Bronchial epithelial cell (primary cell): Measurements from ENCODE around the gene AUP1. TPM values are rescaled to one million over a fixed set of nuclear protein-coding genes. Genes with fewer than 3 reads are reported as not detected.

Experiments
- DNase-seq: peaks from one replicate; pipeline ENCODE4 v3.0.0-alpha.2; 2010; ENCODE audit warnings: low read depth
- FAIRE-seq: peaks from 2 replicates; lab custom pipeline; 2011; peaks lifted over from hg19 to GRCh38; lab: Jason Lieb, UNC
- H3K27me3 ChIP-seq: 2 replicates; pipeline ENCODE4 v1.5.1; 2011; ENCODE audit warnings: low read length; ENCODE audit not compliant: control insufficient read depth, insufficient read depth
- H3K36me3 ChIP-seq: 2 replicates; pipeline ENCODE4 v1.5.1; 2011; ENCODE audit warnings: low read length; ENCODE audit not compliant: control insufficient read depth, insufficient read depth
- H3K4me3 ChIP-seq: 2 replicates; pipeline ENCODE4 v1.5.1; 2011; ENCODE audit warnings: mild to moderate bottlenecking, low read depth, low read length, control low read depth
- total RNA-seq: library from RNA; depleted of rRNA; stranded (reverse); fragments of >200 nt; gene quantifications from 2 replicates; pipeline ENCODE4 v1.2.1, GENCODE V29; 2014
- TF ChIP-seq, protein P1 (sequence below): IDR thresholded peaks from 2 replicates; pipeline ENCODE4 v1.5.1; 2011; ENCODE audit warnings: mild to moderate bottlenecking, moderate library complexity, low read length, control low read depth, inconsistent platforms; ENCODE audit not compliant: insufficient read depth, severe bottlenecking

Gene AUP1
- total RNA-seq, 1 donor from 2014 or later, result 198 TPM

- Histone ChIP-seq H3K4me3 (no peak overlapping the region), H3K27me3 (no peaks in the 10 kb centered on the region), H3K36me3 (peaks cover 14% of the 10 kb centered on the region)
- DNase-seq (no peak), FAIRE-seq (no peak)
- TF ChIP-seq, protein P1, sequence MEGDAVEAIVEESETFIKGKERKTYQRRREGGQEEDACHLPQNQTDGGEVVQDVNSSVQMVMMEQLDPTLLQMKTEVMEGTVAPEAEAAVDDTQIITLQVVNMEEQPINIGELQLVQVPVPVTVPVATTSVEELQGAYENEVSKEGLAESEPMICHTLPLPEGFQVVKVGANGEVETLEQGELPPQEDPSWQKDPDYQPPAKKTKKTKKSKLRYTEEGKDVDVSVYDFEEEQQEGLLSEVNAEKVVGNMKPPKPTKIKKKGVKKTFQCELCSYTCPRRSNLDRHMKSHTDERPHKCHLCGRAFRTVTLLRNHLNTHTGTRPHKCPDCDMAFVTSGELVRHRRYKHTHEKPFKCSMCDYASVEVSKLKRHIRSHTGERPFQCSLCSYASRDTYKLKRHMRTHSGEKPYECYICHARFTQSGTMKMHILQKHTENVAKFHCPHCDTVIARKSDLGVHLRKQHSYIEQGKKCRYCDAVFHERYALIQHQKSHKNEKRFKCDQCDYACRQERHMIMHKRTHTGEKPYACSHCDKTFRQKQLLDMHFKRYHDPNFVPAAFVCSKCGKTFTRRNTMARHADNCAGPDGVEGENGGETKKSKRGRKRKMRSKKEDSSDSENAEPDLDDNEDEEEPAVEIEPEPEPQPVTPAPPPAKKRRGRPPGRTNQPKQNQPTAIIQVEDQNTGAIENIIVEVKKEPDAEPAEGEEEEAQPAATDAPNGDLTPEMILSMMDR, result no peak
Observed at GRCh38 chr2:74531666-74532065, 2.2 kb upstream of the AUP1 start.

DNA sequence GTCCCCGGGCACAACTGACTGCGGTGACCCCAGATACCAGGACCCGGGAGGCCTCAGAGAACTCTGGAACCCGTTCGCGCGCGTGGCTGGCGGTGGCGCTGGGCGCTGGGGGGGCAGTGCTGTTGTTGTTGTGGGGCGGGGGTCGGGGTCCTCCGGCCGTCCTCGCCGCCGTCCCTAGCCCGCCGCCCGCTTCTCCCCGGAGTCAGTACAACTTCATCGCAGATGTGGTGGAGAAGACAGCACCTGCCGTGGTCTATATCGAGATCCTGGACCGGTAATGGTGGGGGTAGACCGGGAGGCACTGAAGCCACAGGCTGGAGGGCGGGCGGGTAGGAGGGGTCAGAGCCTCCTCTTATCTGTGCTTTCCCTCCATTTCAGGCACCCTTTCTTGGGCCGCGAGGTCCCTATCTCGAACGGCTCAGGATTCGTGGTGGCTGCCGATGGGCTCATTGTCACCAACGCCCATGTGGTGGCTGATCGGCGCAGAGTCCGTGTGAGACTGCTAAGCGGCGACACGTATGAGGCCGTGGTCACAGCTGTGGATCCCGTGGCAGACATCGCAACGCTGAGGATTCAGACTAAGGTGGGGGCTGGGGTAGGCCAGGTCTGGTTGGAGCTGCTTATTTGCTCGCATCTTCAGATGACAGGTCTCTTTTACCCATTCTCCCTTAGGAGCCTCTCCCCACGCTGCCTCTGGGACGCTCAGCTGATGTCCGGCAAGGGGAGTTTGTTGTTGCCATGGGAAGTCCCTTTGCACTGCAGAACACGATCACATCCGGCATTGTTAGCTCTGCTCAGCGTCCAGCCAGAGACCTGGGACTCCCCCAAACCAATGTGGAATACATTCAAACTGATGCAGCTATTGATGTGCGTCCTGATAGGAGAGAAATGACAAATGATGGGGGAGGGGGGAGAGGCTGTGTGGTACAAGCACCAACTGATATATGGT is 1.0 kb upstream of the AUP1 start:
- FAIRE-seq (no peak), DNase-seq (no peak)
- Histone ChIP-seq H3K27me3 (no peaks in the 10 kb centered on the region), H3K4me3 (peak overlapping the region; percentile 92), H3K36me3 (peaks cover 16% of the 10 kb centered on the region)
- TF ChIP-seq, protein P1, result no peak

DNA sequence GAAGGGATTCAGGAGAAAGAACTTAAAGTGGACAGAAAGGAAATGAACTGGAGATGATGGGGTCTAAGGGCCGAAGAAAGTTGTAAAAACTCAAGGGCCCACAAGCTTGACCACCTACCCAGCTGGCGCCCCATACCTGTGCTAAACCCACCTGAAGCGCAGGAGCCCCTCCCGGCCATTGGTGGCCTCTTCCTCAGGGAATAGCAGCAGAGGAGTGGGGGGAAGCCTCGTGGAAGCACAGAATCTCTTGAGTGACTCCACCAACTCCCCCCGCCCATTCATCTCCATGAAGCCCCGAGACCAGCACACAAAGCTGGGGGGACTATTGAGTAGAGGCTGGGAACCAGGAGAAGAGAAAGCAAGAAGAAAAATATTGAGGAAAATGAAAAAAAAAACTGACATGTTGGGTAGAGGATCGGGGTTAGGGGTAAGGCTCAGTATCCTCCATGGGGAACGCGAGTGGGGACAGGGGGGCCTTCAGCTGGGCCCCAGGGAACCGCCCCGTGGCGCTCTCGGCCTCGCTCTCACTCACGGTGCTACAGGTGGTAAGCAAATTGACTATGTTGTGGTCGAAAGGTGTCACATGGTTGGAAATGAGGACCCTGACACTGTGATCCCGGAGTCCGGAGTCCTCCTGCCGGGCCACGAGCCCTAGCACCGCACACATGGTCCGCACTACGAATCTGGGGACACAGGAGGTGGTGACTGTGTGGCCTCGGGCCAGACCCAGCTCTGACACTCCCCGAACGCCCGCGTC is 728 bp downstream of the AUP1 start:
- no peak for DNase-seq
- no peak for FAIRE-seq
- TF ChIP-seq, protein P1, result no peak
- peak overlapping the region; percentile 92 for H3K4me3 ChIP-seq
- peaks cover 16% of the 10 kb centered on the region for H3K36me3 ChIP-seq
- H3K27me3 ChIP-seq, result no peaks in the 10 kb centered on the region

DNA sequence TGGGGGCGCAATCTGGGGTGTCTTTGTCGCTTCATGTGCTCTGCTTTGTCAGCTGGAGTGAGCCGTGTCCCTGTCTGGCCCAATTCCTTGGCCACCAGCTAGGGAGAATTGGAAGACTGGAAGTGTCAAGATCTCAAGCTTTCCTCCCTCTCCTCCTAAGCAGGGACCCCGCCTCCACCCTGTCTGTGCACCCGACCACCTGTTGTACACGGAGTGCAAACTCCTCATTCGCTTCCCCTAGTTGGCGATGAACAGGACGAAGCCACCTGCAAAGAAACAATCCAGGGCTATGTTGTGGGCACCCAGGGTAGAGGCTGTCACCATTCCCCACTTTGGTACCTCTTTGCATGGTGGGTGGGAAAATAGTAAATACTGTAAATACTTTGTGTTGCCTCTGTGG is 1.8 kb downstream of the AUP1 start:
- TF ChIP-seq, protein P1, result no peak
- Histone ChIP-seq H3K27me3 (no peaks in the 10 kb centered on the region), H3K36me3 (peaks cover 13% of the 10 kb centered on the region), H3K4me3 (no peak overlapping the region)
- FAIRE-seq (no peak), DNase-seq (no peak)

GRCh38 chr2:74526649-74527230 is 2.8 kb downstream of the AUP1 start:
- H3K36me3 ChIP-seq, result peaks cover 9% of the 10 kb centered on the region
- DNase-seq (no peak), FAIRE-seq (no peak)
- TF ChIP-seq, protein P1, result no peak
- H3K27me3 ChIP-seq, result no peaks in the 10 kb centered on the region
- no peak overlapping the region for H3K4me3 ChIP-seq
